HG02981 (cell line): ENCODE data around the gene KIAA1586.
A peak's percentile ranks its signal among the peaks of the same experiment; 100 is the strongest.
"Not testable (repeated sequence)": the region's sequence is repeated elsewhere in the genome, so short reads cannot be mapped to it uniquely, and the experiment has no call there.

Experiments used
- ATAC-seq: cut with Tn5 transposase; IDR thresholded peaks from one replicate; pipeline ENCODE4 v1.9.1; 2021; ENCODE audit warnings: mild to moderate bottlenecking, moderate library complexity; ENCODE audit not compliant: unreplicated experiment

KIAA1586 gene

DNA sequence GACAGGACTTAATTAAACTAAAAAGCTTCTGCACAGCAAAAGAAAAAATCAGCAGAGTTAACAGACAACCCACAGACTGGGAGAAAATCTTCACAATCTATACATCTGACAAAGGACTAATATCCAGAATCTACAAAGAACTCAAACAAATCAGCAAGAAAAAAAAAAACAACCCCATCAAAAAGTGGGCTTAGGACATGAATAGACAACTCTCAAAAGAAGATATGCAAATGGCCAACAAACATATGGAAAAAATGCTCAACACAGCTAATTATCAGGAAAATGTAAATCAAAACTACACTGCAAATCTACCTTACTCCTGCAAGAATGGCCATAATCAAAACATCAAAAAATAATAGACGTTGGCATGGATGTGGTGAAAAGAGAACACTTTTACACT is 2.4 kb upstream of the KIAA1586 start:
- ATAC-seq, result not testable (repeated sequence)

- no peak for ATAC-seq
Observed at GRCh38 chr6:57044568-57044967, 1.9 kb upstream of the KIAA1586 start.

DNA sequence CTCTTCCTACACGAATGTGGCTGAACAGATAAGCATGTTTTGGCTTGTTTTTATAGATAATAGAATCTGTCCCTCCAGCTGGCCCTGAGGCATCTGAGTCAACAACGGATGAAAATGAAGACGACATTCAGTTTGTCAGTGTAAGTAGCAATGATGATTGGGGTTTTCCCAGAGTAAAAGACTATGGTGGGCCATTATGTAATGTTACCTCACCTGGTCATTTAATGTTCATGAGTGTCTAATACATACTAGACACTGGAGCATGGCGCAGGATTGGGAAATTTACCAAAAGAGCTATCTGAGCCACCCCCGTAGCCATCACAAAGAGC is 728 bp downstream of the KIAA1586 start:
- peak; percentile 35 for ATAC-seq

- not testable (repeated sequence) for ATAC-seq
Observed at GRCh38 chr6:57047859-57048258, 1.4 kb downstream of the KIAA1586 start.

GRCh38 chr6:57048577-57048976 is 2.1 kb downstream of the KIAA1586 start:
- no peak for ATAC-seq

DNA sequence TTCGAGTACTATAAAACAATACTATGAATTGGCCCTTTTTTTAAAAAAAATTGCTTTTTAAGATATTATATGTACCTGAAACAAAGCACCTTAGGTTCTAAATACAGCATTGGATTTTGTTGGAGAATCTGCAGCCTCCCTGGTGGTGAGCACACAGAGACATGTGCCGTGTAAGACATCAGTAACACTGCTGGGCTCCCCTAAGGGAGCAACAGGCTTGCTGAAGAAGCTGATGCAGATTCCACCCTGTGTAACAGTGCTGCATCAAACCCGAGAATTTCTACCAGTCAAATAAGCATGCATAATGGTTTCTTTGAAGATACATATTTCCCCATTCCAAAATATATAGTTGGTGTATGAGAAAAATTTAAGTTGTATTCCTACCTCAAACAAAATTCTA is 17.4 kb downstream of the KIAA1586 start:
- no peak for ATAC-seq

DNA sequence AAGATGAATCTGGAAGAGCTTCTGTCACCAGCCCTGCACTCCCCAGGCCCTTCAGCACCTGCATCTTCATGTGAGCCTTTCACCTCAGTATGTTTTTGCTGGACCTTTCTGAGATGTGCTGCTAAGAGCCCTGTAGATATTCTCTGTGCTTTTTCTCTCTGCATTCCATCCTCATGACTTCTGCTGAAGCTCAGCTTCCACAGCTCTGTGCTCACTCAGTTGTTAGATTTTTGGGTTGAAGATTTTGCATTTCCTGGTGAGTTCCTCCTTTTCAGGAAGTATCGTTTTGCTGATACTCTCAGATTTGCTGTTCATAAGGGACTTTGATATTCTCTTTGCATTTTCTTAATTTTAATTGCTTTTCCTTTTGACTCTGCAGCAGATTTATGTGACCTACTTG is 18.3 kb downstream of the KIAA1586 start:
- ATAC-seq, result no peak

GRCh38 chr6:57068061-57068460 is 21.6 kb downstream of the KIAA1586 start:
- ATAC-seq, result no peak

DNA sequence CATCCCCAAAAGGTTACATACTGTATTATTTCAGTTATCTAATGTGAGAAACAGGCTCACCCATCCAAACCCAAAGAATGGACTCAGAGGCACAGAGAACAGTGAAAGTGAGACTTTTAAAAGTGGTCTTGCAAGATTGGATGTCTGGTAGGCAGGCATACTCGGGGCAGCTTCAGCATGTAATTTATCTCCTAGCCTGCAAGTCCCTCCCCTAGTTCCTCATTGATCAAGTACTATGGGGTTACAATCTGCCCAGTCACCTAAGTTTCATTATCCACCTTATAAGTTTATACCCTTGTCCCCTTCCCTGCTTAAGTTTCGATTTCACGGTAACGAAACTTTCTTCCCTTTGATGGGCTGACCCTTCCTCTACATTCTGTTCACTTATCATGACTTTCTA is 22.7 kb downstream of the KIAA1586 start:
- ATAC-seq, result no peak

DNA sequence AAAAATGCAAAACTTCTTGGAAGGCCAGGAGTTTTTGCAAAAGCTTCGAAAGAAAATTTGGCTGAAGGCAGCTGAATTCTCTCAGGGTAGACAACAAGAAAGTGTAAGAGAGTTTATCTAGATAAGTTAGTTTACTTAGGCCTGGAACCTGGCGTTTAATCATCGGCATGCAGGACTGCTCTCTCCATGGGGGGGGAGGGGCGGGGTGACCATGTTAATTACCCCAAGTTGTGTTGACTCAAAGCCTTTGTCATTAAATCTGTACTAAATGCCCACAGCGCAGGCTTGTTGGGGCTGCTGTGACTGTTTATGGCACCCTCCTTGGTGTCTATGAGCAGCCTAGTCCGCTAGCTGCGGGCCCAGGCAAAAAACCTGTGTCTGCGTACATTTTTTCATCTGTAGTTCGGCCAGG is 23.4 kb downstream of the KIAA1586 start:
- ATAC-seq, result no peak

DNA sequence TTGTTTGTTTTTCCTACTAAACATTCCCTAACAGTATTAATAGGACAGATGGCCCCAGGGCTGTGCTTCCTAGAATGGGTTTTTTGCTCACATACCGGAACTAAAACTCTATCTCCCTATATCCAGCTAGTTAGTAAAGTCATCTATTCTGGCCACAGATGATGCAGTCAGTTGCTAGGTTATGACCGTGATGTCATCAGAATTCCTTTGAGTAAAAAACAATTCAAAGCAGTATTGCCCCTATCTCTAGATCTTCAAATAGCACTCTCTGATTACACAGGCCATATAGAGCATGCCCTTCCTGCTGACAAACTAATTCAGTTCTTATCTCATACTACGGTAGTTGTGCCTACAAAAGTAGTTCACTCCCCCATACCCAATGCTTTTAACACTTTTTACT is 25.6 kb downstream of the KIAA1586 start:
- no peak for ATAC-seq

GRCh38 chr6:57074383-57074782 is 27.9 kb downstream of the KIAA1586 start:
- ATAC-seq, result no peak

GRCh38 chr6:57075092-57075491 is 28.6 kb downstream of the KIAA1586 start:
- no peak for ATAC-seq

DNA sequence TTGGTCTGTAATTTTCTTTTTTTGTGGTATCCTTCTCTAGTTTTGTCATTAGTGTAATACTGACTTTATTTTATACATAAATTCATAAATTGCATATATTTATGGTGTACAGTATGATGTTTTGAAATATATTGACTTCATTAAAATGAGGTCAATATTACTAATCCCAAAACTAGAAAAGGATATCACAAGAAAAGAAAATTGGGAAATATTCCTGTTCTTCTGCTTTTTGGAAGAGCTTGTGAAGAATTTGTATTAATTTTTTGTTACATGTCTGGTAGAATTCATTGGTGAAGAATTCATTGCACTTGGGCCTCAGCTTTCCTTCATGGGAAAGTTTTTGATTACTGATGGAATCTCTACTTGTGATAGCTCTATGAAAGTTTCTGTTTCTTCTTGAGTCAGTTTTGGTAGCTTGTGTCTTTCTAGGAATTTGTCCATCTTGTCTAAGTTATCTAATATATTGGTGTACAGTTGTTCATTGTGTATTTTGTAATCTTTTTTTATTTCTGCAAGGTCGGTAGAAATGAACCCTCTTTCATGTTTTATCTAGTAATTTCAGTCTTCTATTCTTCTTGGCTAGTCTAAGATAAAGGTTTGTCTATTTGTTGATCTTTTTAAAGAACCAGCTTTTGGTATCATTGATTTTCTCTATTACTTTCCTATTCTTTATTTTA is 32.2 kb downstream of the KIAA1586 start:
- no peak for ATAC-seq

GRCh38 chr6:57085471-57085870 is 39.0 kb downstream of the KIAA1586 start:
- no peak for ATAC-seq

GRCh38 chr6:57086843-57087242 is 40.4 kb downstream of the KIAA1586 start:
- no peak for ATAC-seq

- ATAC-seq, result no peak
Observed at GRCh38 chr6:57087916-57088315, 41.4 kb downstream of the KIAA1586 start.

GRCh38 chr6:57089265-57089664 is 42.8 kb downstream of the KIAA1586 start:
- no peak for ATAC-seq

DNA sequence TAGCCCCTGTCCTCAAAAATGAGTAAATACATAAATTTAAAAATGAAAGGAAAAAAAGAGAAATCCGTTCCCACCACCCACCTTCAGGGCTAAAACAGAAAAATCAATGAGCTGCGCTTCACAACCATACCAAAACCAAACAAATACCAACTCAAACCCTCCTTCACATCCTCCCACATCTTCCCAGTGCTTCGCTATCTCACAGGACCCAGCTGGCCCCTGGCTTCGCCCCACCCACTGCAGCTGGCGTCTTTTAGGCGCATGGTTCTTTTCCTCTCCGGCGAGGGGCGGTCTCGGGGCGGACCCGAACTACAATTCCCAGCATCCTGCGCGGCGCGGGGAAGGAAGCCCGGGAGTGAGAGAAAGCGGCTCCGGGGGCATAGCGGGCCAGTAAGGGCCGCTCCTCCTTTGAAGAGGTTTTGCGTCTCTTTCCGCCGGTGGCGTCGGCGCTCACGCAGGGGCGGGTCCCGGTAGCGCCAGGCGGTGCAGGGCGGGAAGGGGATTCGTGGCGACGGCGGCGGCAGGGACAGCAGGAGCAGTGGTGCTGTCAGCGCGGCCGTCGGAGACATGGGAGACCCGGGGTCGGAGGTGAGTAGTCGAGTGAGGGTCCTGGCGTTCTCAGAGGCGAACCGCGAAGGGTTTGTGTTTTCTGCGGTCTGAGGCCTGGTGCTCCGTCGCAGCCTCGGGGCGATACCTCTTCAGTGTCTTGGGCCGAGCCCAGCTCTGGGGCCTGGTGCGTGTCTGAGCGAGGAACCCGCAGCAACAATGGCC is 43.4 kb downstream of the KIAA1586 start, which contains the start of gene ZNF451:
Gene ZNF451, plus strand, starts transcription at position 502 of the 771 bp plus-strand sequence. Its CDS starts 66 bp downstream, at position 568.
- peak; percentile 94 for ATAC-seq

DNA sequence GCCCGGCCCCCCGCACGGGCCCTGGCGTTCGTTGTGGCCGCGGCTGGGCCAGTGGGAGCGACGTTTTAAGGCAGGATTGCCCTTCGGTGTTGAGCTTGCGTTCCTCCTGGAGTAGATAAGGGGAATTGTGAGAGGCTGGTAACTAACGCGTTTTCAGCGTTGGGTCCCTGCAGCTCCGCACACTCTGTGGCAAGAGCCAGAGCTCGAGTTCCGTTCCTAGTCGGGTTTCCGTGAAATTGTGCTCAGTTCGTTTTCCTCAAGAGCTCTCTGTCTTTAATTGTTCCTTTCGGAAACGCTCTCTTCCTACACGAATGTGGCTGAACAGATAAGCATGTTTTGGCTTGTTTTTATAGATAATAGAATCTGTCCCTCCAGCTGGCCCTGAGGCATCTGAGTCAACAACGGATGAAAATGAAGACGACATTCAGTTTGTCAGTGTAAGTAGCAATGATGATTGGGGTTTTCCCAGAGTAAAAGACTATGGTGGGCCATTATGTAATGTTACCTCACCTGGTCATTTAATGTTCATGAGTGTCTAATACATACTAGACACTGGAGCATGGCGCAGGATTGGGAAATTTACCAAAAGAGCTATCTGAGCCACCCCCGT is 44.1 kb downstream of the KIAA1586 start:
- peak; percentile 14 for ATAC-seq

GRCh38 chr6:57091375-57091774 is 44.9 kb downstream of the KIAA1586 start:
- ATAC-seq, result not testable (repeated sequence)

- no peak for ATAC-seq
Observed at GRCh38 chr6:57094689-57095088, 48.2 kb downstream of the KIAA1586 start.
